ENCODE results near the gene BRWD1. TPM values are rescaled to one million over a fixed set of nuclear protein-coding genes. Genes with fewer than 3 reads are reported as not detected.

BRWD1 gene
- total RNA-seq, 2 experiments from 2014 or later = 53.2 to 61.7 TPM

GRCh38 chr21:39350094-39351005, 36.9 kb upstream of the BRWD1 start:
- Histone ChIP-seq H3K9me2 (ENCODE audit: insufficient read depth, low read length) (no peaks in the 10 kb centered on the region), H3K27ac (ENCODE audit: low read depth, low read length, poor library complexity, severe bottlenecking) (peak overlapping the region; percentile 72), H2AFZ (ENCODE audit: low read length) (peak overlapping the region; percentile 65), H3K36me3 (ENCODE audit: insufficient read depth, low read length) (peaks cover 31% of the 10 kb centered on the region), H4K20me1 (ENCODE audit: insufficient read depth, low read length) (peaks cover 26% of the 10 kb centered on the region), H3K79me2 (ENCODE audit: insufficient read depth, low read depth, low read length) (peaks cover 43% of the 10 kb centered on the region), H3K4me3 (ENCODE audit: low read depth, low read length, poor library complexity, severe bottlenecking) (peak overlapping the region; percentile 83), H3K4me2 (ENCODE audit: low read length) (peak overlapping the region; percentile 97), H3K4me1 (ENCODE audit: insufficient read depth, low read length, poor library complexity, severe bottlenecking) (peaks cover 27% of the 10 kb centered on the region), H3K9me3 (ENCODE audit: low read length) (no peaks in the 10 kb centered on the region; the same call in 1 of the 2 replicates)
- intact Hi-C loops (cut with micrococcal nuclease; ENCODE audit: unreplicated experiment) = loop anchor here (1.0 kb wide), 1 partner anchor 38 kb away; no protein-coding TSS in a partner anchor
- DNase-seq (ENCODE audit: low spot score) = no peak
- ChIA-PET CTCF (ENCODE audit: unreplicated experiment) (interaction anchor here (0.9 kb wide), 1 partner anchor 169 kb away, joined by 4 read pairs; no protein-coding TSS in a partner anchor), POLR2A (interaction anchor here (0.6 to 3.8 kb wide), 8 partner anchors 8 to 167 kb away, joined by 3 to 50 read pairs (median 4); partner anchors contain the start of genes BRWD1 and PSMG1)
- TF ChIP-seq CTCF (conservative IDR thresholded peaks at IDR 0.05; ENCODE audit: low read length) = 0 out of 2 replicates have a peak, but pooled peaks have one; percentile 13
- TF ChIP-seq EZH2phosphoT487 (IDR thresholded peaks at IDR 0.05; ENCODE audit: borderline replicate concordance, low read depth, low read length) = no peak
- BruUV-seq (replicated peaks) = no TSS peak

- CTCF ChIA-PET (ENCODE audit: unreplicated experiment) = interaction anchor here (0.9 kb wide), 1 partner anchor 168 kb away, joined by 4 read pairs; no protein-coding TSS in a partner anchor
- peak overlapping the region; percentile 72 for H3K27ac ChIP-seq (ENCODE audit: low read depth, low read length, poor library complexity, severe bottlenecking)
- H3K4me2 ChIP-seq (ENCODE audit: low read length) = peak overlapping the region; percentile 97
- POLR2A ChIA-PET = interaction anchor here (0.6 to 3.8 kb wide), 8 partner anchors 9 to 166 kb away, joined by 3 to 50 read pairs (median 4); partner anchors contain the start of genes BRWD1 and PSMG1
- peaks cover 52% of the 10 kb centered on the region for H3K79me2 ChIP-seq (ENCODE audit: insufficient read depth, low read depth, low read length)
- H3K9me2 ChIP-seq (ENCODE audit: insufficient read depth, low read length) = no peaks in the 10 kb centered on the region
- no peak for TF ChIP-seq CTCF (conservative IDR thresholded peaks at IDR 0.05; ENCODE audit: low read length)
- TF ChIP-seq EZH2phosphoT487 (IDR thresholded peaks at IDR 0.05; ENCODE audit: borderline replicate concordance, low read depth, low read length) = no peak
- TSS peak; percentile 93 for BruUV-seq (replicated peaks)
- H3K36me3 ChIP-seq (ENCODE audit: insufficient read depth, low read length) = peaks cover 40% of the 10 kb centered on the region
- peak overlapping the region; percentile 83 for H3K4me3 ChIP-seq (ENCODE audit: low read depth, low read length, poor library complexity, severe bottlenecking)
- H4K20me1 ChIP-seq (ENCODE audit: insufficient read depth, low read length) = peaks cover 34% of the 10 kb centered on the region
- intact Hi-C loops (cut with micrococcal nuclease; ENCODE audit: unreplicated experiment) = loop anchor here (1.0 to 2.0 kb wide), 4 partner anchors 31 to 167 kb away; partner anchors contain the start of gene PSMG1
- DNase-seq (ENCODE audit: low spot score) = peak; percentile 98
- H3K9me3 ChIP-seq (ENCODE audit: low read length) = no peaks in the 10 kb centered on the region; the same call in 1 of the 2 replicates
- H3K4me1 ChIP-seq (ENCODE audit: insufficient read depth, low read length, poor library complexity, severe bottlenecking) = peaks cover 36% of the 10 kb centered on the region
- H2AFZ ChIP-seq (ENCODE audit: low read length) = peak overlapping the region; percentile 65
Measured at GRCh38 chr21:39349211-39350093, 36.0 kb upstream of the BRWD1 start.
